PC-3 (cell line): ENCODE measurements around the gene CACNA2D2.

Source experiments
- CTCF ChIP-seq: fragments of 300-600 bp; sonication (generic); conservative IDR thresholded peaks from 2 replicates; pipeline ENCODE4 v1.5.1; 2017; ENCODE audit warnings: antibody characterized with exemption, low read depth, mild to moderate bottlenecking, low read length
- EZH2 ChIP-seq: fragments of 300-600 bp; sonication (generic); IDR thresholded peaks from one replicate; pipeline ENCODE4 v1.6.1; 2017; ENCODE audit warnings: antibody characterized with exemption, mild to moderate bottlenecking, low read length; ENCODE audit not compliant: unreplicated experiment
- EZH2phosphoT487 ChIP-seq: fragments of 300-600 bp; sonication (generic); IDR thresholded peaks from 2 replicates; pipeline ENCODE4 v1.6.1; 2018; ENCODE audit warnings: mild to moderate bottlenecking, antibody characterized with exemption, low read length, borderline replicate concordance

GRCh38 chr3:50484722-50485121, 18.7 kb downstream of the CACNA2D2 start:
- TF ChIP-seq CTCF (no peak), EZH2 (no peak), EZH2phosphoT487 (no peak)
